ENCODE data around the gene SMIM13. TPM values are rescaled to one million over a fixed set of nuclear protein-coding genes. Genes with fewer than 3 reads are reported as not detected.

Gene SMIM13
- total RNA-seq, 1 experiment from 2014 or later: 18.6 TPM

DNA sequence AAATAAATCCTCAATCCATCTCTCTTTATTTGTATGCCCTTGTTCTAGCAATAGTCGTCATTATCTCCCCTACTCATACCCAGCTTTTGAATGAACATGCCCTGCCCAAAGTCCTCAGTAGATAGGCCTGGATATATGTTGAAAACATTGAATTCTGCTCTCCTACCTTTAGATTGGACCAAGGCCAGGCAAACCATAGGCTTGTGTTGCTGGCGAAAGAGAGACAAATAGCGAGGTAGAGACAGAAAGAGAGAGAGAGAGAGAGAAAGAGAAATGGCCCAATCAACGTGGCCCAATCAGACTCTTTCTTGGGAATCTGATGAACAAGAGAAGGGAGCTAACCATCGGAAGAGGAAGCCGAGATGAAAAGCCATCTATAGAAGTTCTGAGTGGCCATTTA is 93.7 kb downstream of the SMIM13 start:
- peaks cover 25% of the 10 kb centered on the region for H3K36me3 ChIP-seq
- no peaks in the 10 kb centered on the region for H3K27me3 ChIP-seq
- no peak for DNase-seq
- H3K9me3 ChIP-seq: no peaks in the 10 kb centered on the region
- no peak overlapping the region for H3K4me3 ChIP-seq

Other genes with a start within 250 kb of the SMIM13 start
- not detected in 2 replicates for gene GCM2, start 211.8 kb upstream of the SMIM13 start, total RNA-seq (2014; rRNA removed; shearing (Covaris generic); ENCODE audit: low replicate concordance)
- gene SYCP2L, start 206.8 kb upstream of the SMIM13 start, total RNA-seq (2014; rRNA removed; shearing (Covaris generic); ENCODE audit: low replicate concordance): 0.99 and 2.9 TPM in 2 replicates
- 41.8 and 56.3 TPM in 2 replicates for gene ELOVL2, start 49.5 kb upstream of the SMIM13 start, total RNA-seq (2014; rRNA removed; shearing (Covaris generic); ENCODE audit: low replicate concordance)
- gene ERVFRD-1, start 17.9 kb downstream of the SMIM13 start, total RNA-seq (2014; rRNA removed; shearing (Covaris generic); ENCODE audit: low replicate concordance): not detected in 2 replicates
- 8.9 and 9.3 TPM in 2 replicates for gene NEDD9, start 138.8 kb downstream of the SMIM13 start, total RNA-seq (2014; rRNA removed; shearing (Covaris generic); ENCODE audit: low replicate concordance)